GM19240 (cell line): Measurements from ENCODE around the gene KCNJ13.
"Not testable (repeated sequence)": the region's sequence is repeated elsewhere in the genome, so short reads cannot be mapped to it uniquely, and the experiment has no call there.

Experiments
- DNase-seq: peaks from one replicate; pipeline ENCODE4 v3.0.0; 2011; ENCODE audit warnings: low spot score; ENCODE audit not compliant: insufficient read length

Gene KCNJ13

GRCh38 chr2:232767866-232768265 lies 8.5 kb downstream of the KCNJ13 start:
- DNase-seq, result no peak

DNA sequence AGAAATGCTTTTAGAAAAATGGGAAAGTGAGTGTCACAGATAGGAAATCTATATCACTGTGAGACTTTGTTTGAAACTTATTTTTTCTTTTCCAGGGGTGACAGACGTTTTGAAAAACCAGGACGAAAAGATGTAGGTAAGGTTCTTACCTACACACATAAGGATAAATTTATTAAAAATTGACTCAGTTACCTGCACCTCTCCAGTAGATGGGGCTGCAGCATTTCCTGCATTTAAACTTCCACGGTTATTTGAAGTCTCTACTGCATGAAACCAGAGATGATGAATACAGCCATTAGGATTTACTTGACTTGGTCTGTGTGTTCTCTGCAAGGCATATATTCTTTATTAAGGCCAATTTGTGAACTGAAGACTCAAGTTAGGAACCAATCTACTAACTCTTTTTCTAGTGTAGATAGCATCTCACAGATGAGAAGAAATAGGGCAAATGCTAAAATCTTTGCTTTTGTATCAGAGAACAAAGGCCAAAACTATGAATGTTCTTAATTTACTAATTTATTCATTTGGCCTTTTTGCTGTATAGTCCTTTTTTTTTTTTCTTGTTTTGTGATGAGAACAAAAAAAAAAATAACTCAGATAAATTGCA lies 15.0 kb downstream of the KCNJ13 start:
- no peak for DNase-seq

DNA sequence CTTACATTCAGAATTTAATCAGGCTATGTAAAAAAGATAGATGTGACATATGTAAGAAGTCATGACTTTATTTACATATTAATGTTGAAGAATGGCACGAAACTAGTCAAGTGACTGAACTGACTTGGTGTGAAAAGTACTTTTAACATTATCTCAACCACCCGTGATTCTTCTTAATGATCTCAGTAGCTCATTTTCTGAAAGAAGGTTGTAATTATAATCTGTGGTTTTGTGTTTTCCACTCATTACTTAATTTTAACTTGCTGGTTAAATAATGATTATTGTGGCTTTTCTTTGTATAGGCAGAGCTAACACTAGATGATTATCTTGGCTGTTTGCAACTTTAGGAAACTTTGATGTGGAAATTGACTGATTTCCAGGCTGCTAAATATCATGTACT lies 18.5 kb downstream of the KCNJ13 start:
- no peak for DNase-seq

DNA sequence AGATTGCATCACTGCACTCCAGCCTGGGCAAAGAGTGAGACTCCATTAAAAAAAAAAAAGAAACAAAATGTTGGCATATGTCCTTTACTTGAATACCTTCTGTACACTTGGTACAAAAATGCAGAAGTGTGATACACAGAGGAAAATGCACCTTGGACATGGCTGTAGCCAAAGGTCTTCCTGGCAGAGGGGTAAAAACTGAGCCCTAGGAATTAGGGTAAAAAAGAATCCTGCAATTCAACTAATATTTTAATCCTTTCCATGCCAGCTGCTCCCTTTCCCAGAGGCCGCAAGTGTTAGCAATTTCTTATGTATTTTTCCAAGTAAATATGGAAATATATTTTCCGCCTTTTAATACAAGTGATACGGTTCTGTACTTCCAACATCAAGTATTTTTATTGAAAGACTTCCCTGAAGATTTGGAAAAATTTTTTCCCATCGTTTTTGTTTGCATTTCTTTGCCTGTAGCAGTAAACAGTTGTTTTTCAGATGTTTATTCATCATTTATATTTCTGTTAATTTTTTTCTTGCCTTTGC lies 26.2 kb downstream of the KCNJ13 start:
- no peak for DNase-seq

DNA sequence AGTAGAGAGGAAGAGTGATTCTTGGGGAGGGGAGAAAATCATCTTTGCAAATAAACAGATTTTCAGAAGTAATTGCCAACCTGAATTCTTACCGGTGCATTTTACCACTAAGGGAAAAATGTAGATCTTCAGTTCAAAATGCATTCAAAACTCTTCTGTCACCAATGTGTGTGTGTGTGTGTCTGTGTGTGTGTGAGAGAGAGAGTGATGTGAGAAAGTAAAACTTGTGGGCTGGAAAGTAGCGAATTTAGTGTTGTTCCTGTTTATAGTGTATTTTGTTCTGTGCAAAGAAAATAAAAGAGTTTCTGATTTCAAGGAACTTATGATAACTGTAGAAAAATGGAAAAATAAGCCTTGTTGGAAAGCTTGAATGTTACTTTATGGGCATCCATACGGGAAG lies 27.0 kb downstream of the KCNJ13 start:
- no peak for DNase-seq

- no peak for DNase-seq
Observed at GRCh38 chr2:232748038-232748437, 28.3 kb downstream of the KCNJ13 start.

- no peak for DNase-seq
Observed at GRCh38 chr2:232744963-232745362, 31.4 kb downstream of the KCNJ13 start.

- no peak for DNase-seq
Observed at GRCh38 chr2:232741972-232742371, 34.4 kb downstream of the KCNJ13 start.

DNA sequence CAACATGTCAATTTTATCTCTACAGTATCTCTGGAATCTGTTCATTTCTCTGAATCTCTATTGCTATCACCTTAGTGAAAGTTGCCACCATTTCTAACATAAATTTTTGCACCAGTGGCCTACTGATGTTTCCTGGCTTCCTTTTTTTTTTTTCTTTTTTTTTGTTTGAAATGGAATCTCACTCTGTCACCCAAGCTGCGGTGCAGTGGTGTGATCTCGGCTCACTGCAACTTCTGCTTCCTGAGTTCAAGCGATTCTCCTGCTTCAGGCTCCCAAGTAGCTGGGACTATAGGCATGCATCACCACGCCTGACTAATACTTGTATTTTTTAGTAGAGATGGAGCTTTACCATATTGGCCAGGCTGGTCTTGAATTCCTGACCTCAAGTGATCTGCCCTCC lies 35.1 kb downstream of the KCNJ13 start:
- DNase-seq, result no peak

DNA sequence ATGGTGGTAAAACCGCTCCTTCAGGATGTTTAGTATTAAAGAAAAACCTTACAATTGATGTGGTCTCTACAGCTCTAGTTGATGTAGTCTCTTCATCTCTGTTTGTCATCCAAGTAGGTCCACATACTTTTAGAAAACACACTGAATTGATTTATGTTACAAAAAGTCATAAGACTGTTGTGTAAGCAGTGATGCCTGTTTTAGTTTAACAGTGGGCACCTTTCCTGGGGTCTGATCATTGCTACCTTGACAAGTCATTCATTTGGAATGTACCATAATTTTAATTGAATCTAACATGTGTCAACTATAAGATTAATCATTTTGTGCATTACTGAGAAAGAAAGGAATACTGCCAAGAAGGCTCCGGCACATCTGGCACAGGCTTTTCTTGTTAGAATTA lies 44.9 kb downstream of the KCNJ13 start:
- no peak for DNase-seq

- DNase-seq, result no peak
Observed at GRCh38 chr2:232728785-232729184, 47.6 kb downstream of the KCNJ13 start.

DNA sequence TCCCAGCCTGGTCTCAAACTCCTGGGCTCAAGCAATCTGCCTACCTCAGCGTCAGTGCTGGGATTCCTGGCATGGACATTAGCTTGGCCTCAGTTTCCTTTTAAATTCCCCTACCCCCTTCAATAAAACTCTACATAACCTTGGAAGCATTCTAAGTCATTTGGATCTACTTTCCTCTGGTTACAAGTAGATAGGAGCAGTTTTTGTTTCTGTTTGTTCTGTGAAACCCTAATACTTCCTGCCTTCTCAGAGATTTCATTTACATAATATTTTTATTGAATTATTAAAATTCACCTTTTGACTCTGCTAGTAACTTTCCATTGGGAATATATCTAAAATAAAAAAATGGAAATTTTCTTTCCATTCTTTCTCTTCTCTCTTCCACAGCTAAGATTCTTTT lies 53.3 kb downstream of the KCNJ13 start:
- DNase-seq, result no peak

DNA sequence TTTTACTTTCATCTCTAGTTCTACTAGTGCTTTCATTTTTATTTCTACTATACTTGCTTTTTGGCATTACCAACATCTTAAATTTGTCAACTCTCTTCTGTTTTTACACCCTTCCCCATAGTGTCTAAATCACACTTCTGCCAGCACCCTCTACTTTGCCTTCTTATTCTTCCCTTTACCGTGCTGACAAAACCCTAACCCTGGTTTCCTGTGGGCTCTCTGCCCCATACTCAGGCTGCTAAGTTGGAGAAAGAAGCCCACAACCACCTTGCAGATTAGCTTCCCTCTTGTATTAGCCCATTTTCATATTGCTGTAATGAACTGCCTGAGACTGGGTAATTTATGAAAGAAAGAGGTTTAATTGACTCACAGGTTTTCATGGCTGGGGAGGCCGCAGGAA lies 54.5 kb downstream of the KCNJ13 start:
- no peak for DNase-seq

DNA sequence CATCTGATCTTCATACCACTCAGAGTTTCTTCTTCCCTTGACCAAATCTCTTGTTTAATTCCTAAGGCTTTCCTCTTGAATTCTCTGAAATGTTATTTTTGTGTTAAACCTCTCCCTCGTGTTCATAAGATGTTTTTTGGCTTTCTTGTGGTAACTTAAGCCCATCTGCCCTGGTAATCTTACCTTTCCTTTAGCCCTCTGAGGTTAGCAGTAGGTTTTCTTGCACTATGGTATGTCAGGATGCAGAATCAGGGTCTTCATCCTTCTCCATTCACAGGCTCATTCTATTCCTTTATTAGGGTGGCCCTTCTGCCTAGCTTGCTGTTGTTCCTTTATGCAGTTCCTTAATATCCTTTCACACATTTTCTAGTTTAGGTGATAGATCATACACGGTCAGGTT lies 55.1 kb downstream of the KCNJ13 start:
- DNase-seq, result no peak

DNA sequence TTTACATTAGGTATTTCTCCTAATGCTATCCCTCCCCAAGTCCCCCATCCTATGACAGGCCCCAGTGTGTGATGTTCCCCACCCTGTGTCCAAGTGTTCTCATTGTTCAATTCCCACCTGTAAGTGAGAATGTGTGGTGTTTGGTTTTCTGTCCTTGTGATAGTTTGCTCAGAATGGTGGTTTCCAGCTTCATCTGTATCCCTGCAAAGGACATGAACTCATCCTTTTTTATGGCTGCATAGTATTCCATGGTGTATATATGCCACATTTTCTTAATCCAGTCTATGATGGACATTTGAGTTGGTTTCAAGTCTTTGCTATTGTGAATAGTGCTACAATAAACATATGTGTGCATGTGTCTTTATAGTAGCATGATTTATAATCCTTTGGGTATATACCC lies 56.3 kb downstream of the KCNJ13 start:
- DNase-seq, result not testable (repeated sequence)
